ENCODE results near the gene PRPF38A. TPM values are rescaled to one million over a fixed set of nuclear protein-coding genes. Genes with fewer than 3 reads are reported as not detected.

PRPF38A gene
- total RNA-seq, 2 donors from 2014 or later: 72.7 to 74.3 TPM

DNA sequence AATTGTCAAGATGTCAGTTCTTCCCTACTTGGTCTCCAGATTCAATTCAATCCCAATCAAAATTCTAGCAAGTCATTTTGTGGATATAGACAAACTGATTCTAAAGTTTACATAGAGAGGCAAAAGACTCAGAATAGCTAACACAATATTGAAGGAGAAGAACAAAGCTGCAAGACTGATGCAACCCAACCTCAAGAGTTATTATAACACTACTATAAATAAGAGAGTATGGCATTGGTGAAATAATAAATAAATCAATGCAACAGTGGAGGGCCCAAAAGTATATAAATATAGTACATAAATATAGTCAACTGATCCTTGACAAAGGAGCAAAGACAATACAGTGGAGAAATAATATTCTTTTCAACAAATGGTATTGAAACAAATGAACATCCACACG lies 49.7 kb downstream of the PRPF38A start:
- TF ChIP-seq, protein P1, sequence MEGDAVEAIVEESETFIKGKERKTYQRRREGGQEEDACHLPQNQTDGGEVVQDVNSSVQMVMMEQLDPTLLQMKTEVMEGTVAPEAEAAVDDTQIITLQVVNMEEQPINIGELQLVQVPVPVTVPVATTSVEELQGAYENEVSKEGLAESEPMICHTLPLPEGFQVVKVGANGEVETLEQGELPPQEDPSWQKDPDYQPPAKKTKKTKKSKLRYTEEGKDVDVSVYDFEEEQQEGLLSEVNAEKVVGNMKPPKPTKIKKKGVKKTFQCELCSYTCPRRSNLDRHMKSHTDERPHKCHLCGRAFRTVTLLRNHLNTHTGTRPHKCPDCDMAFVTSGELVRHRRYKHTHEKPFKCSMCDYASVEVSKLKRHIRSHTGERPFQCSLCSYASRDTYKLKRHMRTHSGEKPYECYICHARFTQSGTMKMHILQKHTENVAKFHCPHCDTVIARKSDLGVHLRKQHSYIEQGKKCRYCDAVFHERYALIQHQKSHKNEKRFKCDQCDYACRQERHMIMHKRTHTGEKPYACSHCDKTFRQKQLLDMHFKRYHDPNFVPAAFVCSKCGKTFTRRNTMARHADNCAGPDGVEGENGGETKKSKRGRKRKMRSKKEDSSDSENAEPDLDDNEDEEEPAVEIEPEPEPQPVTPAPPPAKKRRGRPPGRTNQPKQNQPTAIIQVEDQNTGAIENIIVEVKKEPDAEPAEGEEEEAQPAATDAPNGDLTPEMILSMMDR (conservative IDR thresholded peaks at IDR 0.05): no peak
- DNase-seq: no peak
- peak overlapping the region; percentile 4 for H3K27ac Mint-ChIP-seq
- Histone ChIP-seq H3K27ac (ENCODE audit: low read depth, low read length) (no peak overlapping the region), H3K9me3 (ENCODE audit: control insufficient read depth, low read length) (no peaks in the 10 kb centered on the region), H3K4me1 (ENCODE audit: control insufficient read depth, insufficient read depth, low read length) (no peaks in the 10 kb centered on the region), H3K27me3 (ENCODE audit: control insufficient read depth, insufficient read depth, low read length, poor library complexity, severe bottlenecking) (no peaks in the 10 kb centered on the region), H3K9ac (ENCODE audit: extremely low read depth, low read length, poor library complexity, severe bottlenecking) (no peak overlapping the region), H3K36me3 (ENCODE audit: control insufficient read depth, insufficient read depth, low read length) (peaks cover 92% of the 10 kb centered on the region), H3K4me3 (ENCODE audit: low read length) (no peak overlapping the region)
- H3K4me3 Mint-ChIP-seq: no peak overlapping the region
- peaks cover 60% of the 10 kb centered on the region for H3K36me3 Mint-ChIP-seq (ENCODE audit: low read depth)
- no peaks in the 10 kb centered on the region for H3K27me3 Mint-ChIP-seq (ENCODE audit: insufficient read depth)
- H3K4me1 Mint-ChIP-seq: peaks cover 4% of the 10 kb centered on the region
- WGBS, 2 experiments (ENCODE audit: insufficient coverage in 1 of 2, insufficient read length in 1 of 2): 89% methylated on average over 1 of the region's 1 CpG; no CpG with 5 or more reads in 1 of the 2 experiments
- peaks cover 2% of the 10 kb centered on the region for H3K9me3 Mint-ChIP-seq

DNA sequence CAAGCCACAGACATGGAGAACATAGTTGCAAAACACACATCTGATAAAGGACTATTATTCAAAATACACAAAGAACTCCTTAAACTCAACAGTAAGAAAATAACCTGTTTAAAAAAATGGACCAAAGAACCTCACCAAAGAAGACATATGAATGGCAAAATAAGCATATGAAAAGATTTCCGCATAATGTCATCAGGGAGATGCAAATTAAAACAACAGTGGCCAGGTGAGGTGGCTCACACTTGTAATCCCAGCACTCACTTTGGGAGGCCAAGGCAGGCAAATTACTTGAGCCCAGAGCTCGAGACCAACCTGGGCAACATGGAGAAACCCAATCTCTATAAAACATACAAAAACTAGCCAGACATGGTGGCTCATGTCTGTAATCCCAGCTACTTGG lies 50.4 kb downstream of the PRPF38A start:
- Histone ChIP-seq H3K36me3 (ENCODE audit: control insufficient read depth, insufficient read depth, low read length) (peaks cover 86% of the 10 kb centered on the region), H3K27ac (ENCODE audit: low read depth, low read length) (no peak overlapping the region), H3K4me1 (ENCODE audit: control insufficient read depth, insufficient read depth, low read length) (no peaks in the 10 kb centered on the region), H3K27me3 (ENCODE audit: control insufficient read depth, insufficient read depth, low read length, poor library complexity, severe bottlenecking) (no peaks in the 10 kb centered on the region), H3K9ac (ENCODE audit: extremely low read depth, low read length, poor library complexity, severe bottlenecking) (no peak overlapping the region), H3K9me3 (ENCODE audit: control insufficient read depth, low read length) (no peaks in the 10 kb centered on the region), H3K4me3 (ENCODE audit: low read length) (no peak overlapping the region)
- Mint-ChIP-seq H3K4me1 (peaks cover 4% of the 10 kb centered on the region), H3K27me3 (ENCODE audit: insufficient read depth) (no peaks in the 10 kb centered on the region), H3K9me3 (peaks cover 2% of the 10 kb centered on the region), H3K36me3 (ENCODE audit: low read depth) (peaks cover 60% of the 10 kb centered on the region), H3K27ac (peak overlapping the region; percentile 4), H3K4me3 (no peak overlapping the region)
- WGBS, 2 experiments (ENCODE audit: insufficient coverage in 1 of 2, insufficient read length in 1 of 2): 93 to 100% methylated on average over 1 to 2 of the region's 2 CpGs
- TF ChIP-seq, protein P1 (conservative IDR thresholded peaks at IDR 0.05): no peak
- DNase-seq: no peak

DNA sequence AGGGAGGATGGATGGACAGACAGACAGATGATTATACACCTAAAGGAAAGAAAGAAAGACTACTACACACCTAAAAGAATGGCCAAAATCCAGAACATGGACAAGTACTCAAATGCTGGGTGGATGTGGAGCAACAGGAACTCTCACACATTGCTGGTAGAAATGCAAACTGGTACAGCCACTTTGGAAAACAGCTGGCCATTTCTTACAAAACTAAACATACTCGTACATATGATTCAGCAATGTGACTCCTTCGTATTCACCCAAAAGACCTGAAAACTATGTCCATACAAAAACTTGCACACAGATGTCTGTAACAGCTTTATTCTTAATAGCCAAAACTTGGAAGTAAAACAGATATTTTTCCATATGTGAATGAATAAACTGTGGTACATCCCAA lies 51.3 kb downstream of the PRPF38A start:
- H3K27ac Mint-ChIP-seq: no peak overlapping the region
- Histone ChIP-seq H3K27ac (ENCODE audit: low read depth, low read length) (no peak overlapping the region), H3K9me3 (ENCODE audit: control insufficient read depth, low read length) (no peaks in the 10 kb centered on the region), H3K9ac (ENCODE audit: extremely low read depth, low read length, poor library complexity, severe bottlenecking) (no peak overlapping the region), H3K27me3 (ENCODE audit: control insufficient read depth, insufficient read depth, low read length, poor library complexity, severe bottlenecking) (no peaks in the 10 kb centered on the region), H3K4me1 (ENCODE audit: control insufficient read depth, insufficient read depth, low read length) (no peaks in the 10 kb centered on the region), H3K36me3 (ENCODE audit: control insufficient read depth, insufficient read depth, low read length) (peaks cover 86% of the 10 kb centered on the region), H3K4me3 (ENCODE audit: low read length) (no peak overlapping the region)
- no peak overlapping the region for H3K4me3 Mint-ChIP-seq
- no peaks in the 10 kb centered on the region for H3K27me3 Mint-ChIP-seq (ENCODE audit: insufficient read depth)
- H3K36me3 Mint-ChIP-seq (ENCODE audit: low read depth): peaks cover 64% of the 10 kb centered on the region
- peaks cover 4% of the 10 kb centered on the region for H3K4me1 Mint-ChIP-seq
- peaks cover 2% of the 10 kb centered on the region for H3K9me3 Mint-ChIP-seq
- DNase-seq: no peak
- WGBS, 2 experiments (ENCODE audit: insufficient coverage in 1 of 2, insufficient read length in 1 of 2): 95 to 100% methylated on average over 2 of the region's 2 CpGs
- TF ChIP-seq, protein P1 (conservative IDR thresholded peaks at IDR 0.05): no peak
